GM12801 (cell line): ENCODE results near the gene TMEM235.

Experiments
- CTCF ChIP-seq: IDR thresholded peaks from one replicate; pipeline ENCODE4 v1.5.1; 2011; ENCODE audit warnings: control low read depth; ENCODE audit not compliant: insufficient read length; ENCODE audit errors: extremely low read depth

The TMEM235 gene

GRCh38 chr17:78276098-78276887, 44.9 kb downstream of the TMEM235 start:
- TF ChIP-seq CTCF: no peak

GRCh38 chr17:78278139-78278741, 46.8 kb downstream of the TMEM235 start:
- TF ChIP-seq CTCF: no peak

- TF ChIP-seq CTCF: no peak
These were observed 48.0 kb downstream of the TMEM235 start for GRCh38 chr17:78279360-78279990.

GRCh38 chr17:78281249-78281845, 49.9 kb downstream of the TMEM235 start:
- no peak for TF ChIP-seq CTCF

- no peak for TF ChIP-seq CTCF
These were observed 52.7 kb downstream of the TMEM235 start for GRCh38 chr17:78284146-78284545.

- TF ChIP-seq CTCF: no peak
These were observed 57.6 kb downstream of the TMEM235 start for GRCh38 chr17:78289004-78289403.

GRCh38 chr17:78289802-78290363, 58.5 kb downstream of the TMEM235 start:
- peak; percentile 31 for TF ChIP-seq CTCF
